ENCODE results near the gene DISC1. TPM values are rescaled to one million over a fixed set of nuclear protein-coding genes. Genes with fewer than 3 reads are reported as not detected.

Gene DISC1
- total RNA-seq, 1 experiment from 2014 or later: 9.8 TPM

DNA sequence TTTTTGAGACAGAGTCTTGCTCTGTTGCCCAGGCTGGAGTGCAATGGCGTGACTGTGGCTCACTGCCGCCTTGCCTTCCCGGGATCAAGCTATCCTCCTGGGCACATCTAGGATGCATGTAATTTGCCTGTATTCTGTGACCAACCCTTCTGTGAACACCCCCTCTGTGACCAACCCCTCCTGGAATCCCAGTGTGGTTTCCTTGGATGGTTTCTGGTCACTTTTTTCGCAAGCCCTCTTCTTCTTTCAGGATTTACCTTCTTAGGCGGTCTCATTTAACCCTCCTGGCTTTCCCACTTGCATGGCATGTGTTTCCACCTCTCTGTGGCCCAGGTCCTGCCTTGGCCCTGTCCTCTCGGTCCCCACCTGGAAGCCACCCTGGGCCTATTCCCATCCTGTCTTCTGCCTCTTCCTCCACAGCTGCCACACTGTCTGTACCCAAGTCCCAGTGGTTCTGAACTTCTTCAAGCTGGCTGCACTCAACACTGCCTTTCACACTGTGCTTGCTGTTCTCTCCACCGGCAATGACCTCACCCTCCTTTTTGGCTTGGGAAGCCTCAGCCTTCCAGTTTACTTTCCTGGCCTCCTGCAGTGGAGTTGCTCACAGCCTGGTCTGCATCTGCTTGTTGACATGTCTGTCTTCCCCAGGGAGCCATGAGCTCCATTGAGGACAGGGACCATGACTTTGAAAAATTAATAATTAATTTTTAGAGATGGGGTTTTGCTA, 57.0 kb downstream of the DISC1 start:
- CTCF ChIA-PET: no interaction called here
- TF ChIP-seq, protein P1, sequence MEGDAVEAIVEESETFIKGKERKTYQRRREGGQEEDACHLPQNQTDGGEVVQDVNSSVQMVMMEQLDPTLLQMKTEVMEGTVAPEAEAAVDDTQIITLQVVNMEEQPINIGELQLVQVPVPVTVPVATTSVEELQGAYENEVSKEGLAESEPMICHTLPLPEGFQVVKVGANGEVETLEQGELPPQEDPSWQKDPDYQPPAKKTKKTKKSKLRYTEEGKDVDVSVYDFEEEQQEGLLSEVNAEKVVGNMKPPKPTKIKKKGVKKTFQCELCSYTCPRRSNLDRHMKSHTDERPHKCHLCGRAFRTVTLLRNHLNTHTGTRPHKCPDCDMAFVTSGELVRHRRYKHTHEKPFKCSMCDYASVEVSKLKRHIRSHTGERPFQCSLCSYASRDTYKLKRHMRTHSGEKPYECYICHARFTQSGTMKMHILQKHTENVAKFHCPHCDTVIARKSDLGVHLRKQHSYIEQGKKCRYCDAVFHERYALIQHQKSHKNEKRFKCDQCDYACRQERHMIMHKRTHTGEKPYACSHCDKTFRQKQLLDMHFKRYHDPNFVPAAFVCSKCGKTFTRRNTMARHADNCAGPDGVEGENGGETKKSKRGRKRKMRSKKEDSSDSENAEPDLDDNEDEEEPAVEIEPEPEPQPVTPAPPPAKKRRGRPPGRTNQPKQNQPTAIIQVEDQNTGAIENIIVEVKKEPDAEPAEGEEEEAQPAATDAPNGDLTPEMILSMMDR (IDR thresholded peaks at IDR 0.05; ENCODE audit: unreplicated experiment): no peak
- H3K4me1 Mint-ChIP-seq (ENCODE audit: low read depth, unreplicated experiment): no peaks in the 10 kb centered on the region
- BruUV-seq (replicated peaks): no TSS peak
- DNase-seq: no peak
- H3K36me3 Mint-ChIP-seq (ENCODE audit: insufficient read depth, unreplicated experiment): no peaks in the 10 kb centered on the region
- H3K27ac Mint-ChIP-seq (ENCODE audit: unreplicated experiment): no peak overlapping the region
- intact Hi-C loops (cut with micrococcal nuclease; ENCODE audit: unreplicated experiment): no loop called here
- H3K27me3 Mint-ChIP-seq (ENCODE audit: unreplicated experiment): no peaks in the 10 kb centered on the region
- H3K4me3 Mint-ChIP-seq (ENCODE audit: low read depth, unreplicated experiment): no peak overlapping the region
- H3K9me3 Mint-ChIP-seq (ENCODE audit: low read depth, unreplicated experiment): peaks cover 6% of the 10 kb centered on the region

DNA sequence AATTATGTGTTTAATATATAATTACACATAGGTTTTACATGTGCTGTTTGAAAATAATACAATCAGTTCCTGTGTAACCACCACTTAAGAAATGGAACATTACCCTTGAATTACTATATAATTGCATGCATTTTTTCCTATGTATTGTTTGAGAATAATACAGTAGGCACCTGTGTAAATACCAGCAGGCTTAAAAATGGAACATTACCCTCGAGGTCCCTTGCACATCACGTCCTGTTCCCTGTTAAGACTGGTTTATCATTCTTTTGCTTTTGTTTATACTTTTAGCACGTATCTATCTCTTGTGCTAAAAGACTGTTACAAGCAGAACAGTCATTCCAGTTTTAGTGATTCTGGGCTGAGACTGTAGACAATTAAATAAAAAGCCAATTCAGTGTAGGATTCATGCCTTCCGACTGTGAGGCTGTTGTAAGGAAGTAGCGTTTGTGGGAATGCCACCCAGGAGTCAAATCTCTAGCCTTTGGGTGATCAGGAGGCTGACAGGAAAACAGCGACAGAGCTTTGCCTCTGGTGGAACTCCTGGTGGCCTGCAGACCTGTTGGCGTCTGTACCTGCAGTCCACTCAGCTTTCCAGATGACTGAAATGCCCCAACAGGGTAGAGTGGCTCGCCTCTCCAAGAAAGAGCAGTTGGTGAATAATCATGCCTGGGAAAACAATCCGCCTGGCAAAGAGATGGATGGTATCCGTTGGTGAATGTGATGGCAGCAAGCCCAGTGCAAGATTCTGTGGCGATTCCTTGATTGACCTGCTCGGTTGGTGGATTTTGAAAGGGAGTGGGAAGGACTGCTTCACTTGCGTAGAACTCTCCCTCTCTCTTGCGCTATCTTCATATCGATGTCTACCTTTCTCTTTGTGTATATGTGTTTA, 58.0 kb downstream of the DISC1 start:
- no peak for DNase-seq
- Mint-ChIP-seq H3K4me3 (ENCODE audit: low read depth, unreplicated experiment) (no peak overlapping the region), H3K36me3 (ENCODE audit: insufficient read depth, unreplicated experiment) (no peaks in the 10 kb centered on the region), H3K27me3 (ENCODE audit: unreplicated experiment) (no peaks in the 10 kb centered on the region), H3K4me1 (ENCODE audit: low read depth, unreplicated experiment) (no peaks in the 10 kb centered on the region), H3K27ac (ENCODE audit: unreplicated experiment) (no peak overlapping the region), H3K9me3 (ENCODE audit: low read depth, unreplicated experiment) (peaks cover 6% of the 10 kb centered on the region)
- CTCF ChIA-PET: no interaction called here
- BruUV-seq (replicated peaks): no TSS peak
- intact Hi-C loops (cut with micrococcal nuclease; ENCODE audit: unreplicated experiment): no loop called here
- TF ChIP-seq, protein P1 (IDR thresholded peaks at IDR 0.05; ENCODE audit: unreplicated experiment): no peak

DNA sequence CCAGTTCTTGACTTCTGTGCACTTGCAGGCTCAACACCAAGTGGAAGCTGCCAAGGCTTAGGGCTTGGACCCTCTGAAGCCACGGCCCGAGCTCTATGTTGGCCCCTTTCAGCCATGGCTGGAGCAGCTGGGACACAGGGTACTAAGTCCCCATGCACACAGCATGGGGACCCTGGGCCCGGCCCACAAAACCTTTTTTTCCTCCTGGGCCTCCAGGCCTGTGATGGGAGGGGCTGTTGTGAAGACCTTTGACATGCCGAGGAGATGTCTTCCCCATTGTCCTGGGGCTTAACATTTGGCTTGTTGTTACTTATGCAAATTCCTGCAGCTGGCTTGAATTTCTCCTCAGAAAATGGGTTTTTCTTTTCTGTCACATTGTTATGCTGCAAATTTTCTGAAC, 59.8 kb downstream of the DISC1 start:
- Mint-ChIP-seq H3K27ac (ENCODE audit: unreplicated experiment) (no peak overlapping the region), H3K36me3 (ENCODE audit: insufficient read depth, unreplicated experiment) (no peaks in the 10 kb centered on the region), H3K9me3 (ENCODE audit: low read depth, unreplicated experiment) (peaks cover 6% of the 10 kb centered on the region), H3K27me3 (ENCODE audit: unreplicated experiment) (no peaks in the 10 kb centered on the region), H3K4me1 (ENCODE audit: low read depth, unreplicated experiment) (no peaks in the 10 kb centered on the region), H3K4me3 (ENCODE audit: low read depth, unreplicated experiment) (no peak overlapping the region)
- BruUV-seq (replicated peaks): no TSS peak
- TF ChIP-seq, protein P1 (IDR thresholded peaks at IDR 0.05; ENCODE audit: unreplicated experiment): no peak
- CTCF ChIA-PET: no interaction called here
- intact Hi-C loops (cut with micrococcal nuclease; ENCODE audit: unreplicated experiment): no loop called here
- DNase-seq: no peak

DNA sequence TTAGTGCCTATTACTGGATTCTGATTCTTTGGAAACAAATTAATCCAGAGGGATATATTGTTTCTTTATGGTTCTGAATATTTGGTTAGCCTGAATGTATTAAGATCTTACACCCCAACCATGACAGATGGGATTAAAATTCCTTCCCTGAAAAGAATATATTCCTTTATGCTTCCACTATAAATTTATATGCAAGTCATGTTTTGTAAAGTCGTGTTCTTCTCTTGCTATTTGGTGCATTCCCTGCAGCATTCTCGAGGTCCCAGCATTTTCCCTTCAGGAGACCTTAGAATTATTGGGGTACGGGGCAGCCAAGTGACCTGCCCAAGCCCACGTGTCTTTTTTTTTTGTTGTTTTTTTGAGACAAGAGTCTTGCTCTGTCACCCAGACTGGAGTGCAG, 62.4 kb downstream of the DISC1 start:
- BruUV-seq (replicated peaks): no TSS peak
- CTCF ChIA-PET: no interaction called here
- no peaks in the 10 kb centered on the region for H3K4me1 Mint-ChIP-seq (ENCODE audit: low read depth, unreplicated experiment)
- H3K27me3 Mint-ChIP-seq (ENCODE audit: unreplicated experiment): no peaks in the 10 kb centered on the region
- DNase-seq: no peak
- H3K9me3 Mint-ChIP-seq (ENCODE audit: low read depth, unreplicated experiment): peaks cover 6% of the 10 kb centered on the region
- H3K27ac Mint-ChIP-seq (ENCODE audit: unreplicated experiment): no peak overlapping the region
- no peak overlapping the region for H3K4me3 Mint-ChIP-seq (ENCODE audit: low read depth, unreplicated experiment)
- TF ChIP-seq, protein P1 (IDR thresholded peaks at IDR 0.05; ENCODE audit: unreplicated experiment): no peak
- H3K36me3 Mint-ChIP-seq (ENCODE audit: insufficient read depth, unreplicated experiment): no peaks in the 10 kb centered on the region
- intact Hi-C loops (cut with micrococcal nuclease; ENCODE audit: unreplicated experiment): no loop called here

All from Calu3 (cell line).